Muscle of back (tissue), 11 donors: ENCODE measurements around the gene PRG2. TPM values are rescaled to one million over a fixed set of nuclear protein-coding genes. Genes with fewer than 3 reads are reported as not detected.
"Not testable (repeated sequence)": the region's sequence is repeated elsewhere in the genome, so short reads cannot be mapped to it uniquely, and the experiment has no call there.

Experiments
- DNase-seq, 3 donors: peaks; one replicate each; pipeline versions ENCODE4 v3.0.0 to v3.0.0-alpha.2; 2013
- polyA plus RNA-seq, 10 donors: library from polyadenylated mRNA; unstranded; fragments of 120-200 nt; gene quantifications; one replicate each; pipeline ENCODE4 v1.2.1, GENCODE V29; 2013; ENCODE audit not compliant: insufficient read length in 10 of 10

The PRG2 gene
- polyA plus RNA-seq, 10 donors: 0.12 to 4.8 (median 0.79) TPM; not detected in 1

DNA sequence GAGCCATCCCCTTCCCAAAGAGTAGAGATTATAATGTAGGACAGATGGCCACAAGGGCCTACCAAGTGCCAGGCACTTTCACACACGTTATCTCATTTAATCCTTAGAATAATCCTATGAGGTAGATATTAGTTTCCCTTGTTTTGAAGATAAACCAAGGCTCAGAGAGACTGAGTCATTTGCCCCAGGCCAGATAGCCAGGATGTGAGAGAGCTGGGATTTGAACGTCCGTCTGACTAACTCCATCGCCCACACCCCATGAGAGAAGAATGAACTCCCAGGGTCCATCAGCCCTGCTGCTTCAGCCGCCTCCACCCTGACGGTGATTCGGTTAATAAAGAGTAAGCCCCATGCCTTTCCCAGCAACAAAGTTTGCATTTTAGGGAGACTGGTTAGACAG, 20.2 kb downstream of the PRG2 start:
- DNase-seq: no peak

GRCh38 chr11:57368845-57369232, 21.6 kb downstream of the PRG2 start:
- no peak for DNase-seq

- DNase-seq: no peak
These were observed 22.2 kb downstream of the PRG2 start for GRCh38 chr11:57368106-57368844.

DNA sequence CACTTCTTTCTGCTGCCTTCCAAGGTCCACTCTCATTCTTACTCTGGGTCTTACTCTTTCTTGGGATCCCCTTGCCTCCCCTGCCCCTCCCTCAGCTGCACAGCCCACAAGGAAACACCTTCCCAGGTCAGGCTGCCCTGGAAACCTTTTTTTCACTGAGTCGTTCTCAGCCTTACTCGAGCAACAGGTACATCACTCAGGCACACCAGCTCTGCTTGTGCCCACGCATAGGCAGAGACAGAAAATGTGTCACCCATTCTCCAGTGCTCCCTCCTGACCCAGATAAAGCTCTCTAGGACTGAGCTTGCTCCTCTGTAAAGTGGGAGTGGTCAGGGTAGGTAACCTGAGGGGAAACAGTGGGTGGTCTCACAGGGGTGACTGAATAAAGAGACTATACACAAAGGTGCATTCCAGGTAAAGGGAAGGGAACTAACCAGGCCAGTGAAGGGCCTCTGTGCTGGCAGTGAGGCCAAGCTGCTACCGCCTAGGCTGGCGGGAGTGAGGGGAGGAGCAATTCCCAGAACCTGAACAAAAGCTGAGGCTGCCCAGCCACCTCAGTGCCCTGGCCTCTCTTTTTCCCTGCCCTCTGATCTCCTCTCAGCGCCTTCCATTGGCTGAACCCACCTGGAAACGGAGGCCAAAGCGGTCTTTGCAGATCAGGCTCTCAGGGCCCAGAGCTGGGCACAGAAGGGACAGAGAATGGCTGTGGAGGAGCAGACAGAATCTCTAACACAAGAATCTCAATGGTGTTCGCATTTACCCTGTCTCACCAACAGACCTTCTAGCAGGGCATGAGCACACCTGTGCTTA, 25.4 kb downstream of the PRG2 start:
- DNase-seq: no peak

DNA sequence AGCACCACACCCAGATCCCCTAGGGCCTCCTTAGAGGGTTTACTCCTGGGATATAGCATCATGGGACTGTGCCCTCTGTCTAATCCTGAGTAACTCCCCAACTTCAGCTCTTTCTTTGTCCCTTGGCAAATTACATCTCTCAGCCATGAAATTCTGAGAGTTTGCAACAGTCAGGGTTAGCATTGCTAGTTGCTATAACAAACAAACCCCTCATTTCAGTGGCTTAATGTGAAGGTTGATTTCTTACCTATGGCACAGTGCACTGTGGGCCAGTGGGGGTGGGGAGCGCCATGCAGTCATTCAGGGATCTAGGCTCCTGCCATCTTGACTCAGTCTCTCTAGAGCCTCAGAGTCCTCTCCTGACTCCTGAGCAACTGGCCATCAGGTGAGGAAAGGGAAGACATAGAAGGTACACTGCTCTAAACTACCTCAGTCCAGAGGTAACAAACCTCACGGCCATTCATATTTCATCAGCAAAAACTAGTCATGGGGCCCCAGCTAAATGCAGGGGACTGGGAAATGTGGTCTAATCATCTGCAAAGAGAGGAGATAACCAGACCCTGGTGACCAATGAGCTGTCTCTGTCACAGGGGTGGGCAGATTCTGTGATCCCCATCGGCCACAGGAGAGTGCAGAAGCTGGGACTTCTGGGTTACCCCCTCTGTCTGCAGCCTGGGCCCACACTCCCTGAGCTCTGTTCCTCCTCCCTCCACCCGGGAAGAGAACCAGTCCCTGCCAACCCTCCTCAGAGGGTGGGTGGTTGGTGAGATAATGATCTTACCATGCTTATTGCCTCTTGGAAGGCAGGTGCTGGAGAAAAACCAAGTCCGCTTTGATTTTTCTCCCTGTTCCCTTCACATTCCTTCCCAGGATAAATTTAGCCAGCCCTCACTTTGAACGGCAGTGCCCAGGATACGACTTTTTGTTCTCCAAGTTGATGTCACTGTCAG, 27.0 kb downstream of the PRG2 start:
- DNase-seq: no peak

- no peak for DNase-seq
These were observed 28.5 kb downstream of the PRG2 start for GRCh38 chr11:57361926-57362325.

DNA sequence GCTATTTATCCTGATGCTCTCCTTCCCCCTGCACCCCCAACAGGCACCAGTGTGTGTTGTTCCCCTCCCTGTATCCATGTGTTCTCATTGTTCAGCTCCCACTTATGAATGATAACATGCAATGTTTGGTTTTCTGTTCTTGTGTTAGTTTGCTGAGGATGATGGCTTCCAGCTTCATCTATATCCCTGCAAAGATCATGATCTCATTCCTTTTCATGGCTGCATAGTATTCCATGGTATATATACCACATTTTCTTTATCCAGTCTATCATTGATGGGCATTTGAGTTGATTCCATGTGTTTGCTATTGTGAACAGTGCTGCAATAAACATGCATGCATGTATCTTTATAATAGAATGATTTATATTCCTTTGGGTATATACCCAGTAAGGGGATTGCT, 29.0 kb downstream of the PRG2 start:
- DNase-seq: not testable (repeated sequence)

DNA sequence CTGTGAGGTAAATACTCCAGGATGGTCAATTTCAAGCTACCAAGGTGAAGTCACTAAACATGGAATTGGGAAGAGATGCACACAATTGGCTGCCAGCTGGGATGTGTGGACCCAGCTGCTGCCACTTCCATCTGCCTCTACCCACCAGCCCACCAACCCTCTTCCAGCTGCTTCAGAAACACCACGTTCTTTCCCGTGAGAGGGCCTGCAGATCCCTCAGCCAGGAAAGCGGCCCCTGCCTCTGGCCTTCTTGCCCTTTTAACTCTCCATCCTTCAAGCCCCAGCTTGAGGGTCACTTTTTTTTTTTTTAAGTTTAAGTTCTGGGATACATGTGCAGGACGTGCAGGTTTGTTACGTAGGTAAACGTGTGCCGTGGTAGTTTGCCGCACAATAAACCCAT, 29.5 kb downstream of the PRG2 start:
- DNase-seq: no peak

DNA sequence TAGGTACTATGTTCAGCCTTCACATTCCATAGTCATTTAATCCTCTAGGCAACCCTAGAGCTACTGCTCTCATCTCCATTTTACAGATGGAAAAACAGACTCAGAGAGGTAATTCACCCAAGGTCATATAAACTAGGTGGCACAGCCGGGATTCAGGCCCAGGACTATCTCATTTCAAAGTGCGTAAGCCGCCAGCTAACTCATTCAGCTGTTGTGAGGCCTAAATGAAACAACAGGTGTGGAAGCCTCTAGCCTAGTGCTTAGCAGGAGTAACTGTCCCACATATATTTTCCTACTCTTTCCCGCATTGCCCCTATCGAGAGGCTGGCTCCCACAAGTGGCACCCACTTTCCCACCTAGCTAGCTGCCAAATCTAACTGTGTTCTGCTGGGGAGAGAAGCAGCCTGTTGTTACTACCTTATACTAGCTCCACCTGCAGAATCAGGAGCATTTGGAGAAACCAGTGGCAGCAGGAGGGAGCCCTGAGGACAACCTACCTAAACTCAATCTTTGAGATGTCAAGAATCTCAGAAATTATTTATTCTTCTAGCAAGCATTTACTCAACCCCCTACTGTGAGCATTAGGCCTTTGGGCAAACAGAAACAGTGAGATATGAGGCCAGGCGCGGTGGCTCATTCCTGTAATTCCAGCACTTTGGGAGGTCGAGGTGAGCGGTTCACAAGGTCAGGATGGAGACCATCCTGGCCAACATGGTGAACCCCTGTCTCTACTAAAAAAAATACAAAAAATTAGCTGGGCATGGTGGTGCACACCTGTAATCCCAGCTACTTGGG, 30.4 kb downstream of the PRG2 start:
- DNase-seq: peak in 2 of 3 donors; percentile 46 to 54

- no peak for DNase-seq
These were observed 31.1 kb downstream of the PRG2 start for GRCh38 chr11:57359396-57359795.

GRCh38 chr11:57358991-57359390, 31.5 kb downstream of the PRG2 start:
- DNase-seq: no peak

- DNase-seq: peak in 1 of 3 donors; percentile 29
These were observed 31.9 kb downstream of the PRG2 start for GRCh38 chr11:57358543-57358961.

DNA sequence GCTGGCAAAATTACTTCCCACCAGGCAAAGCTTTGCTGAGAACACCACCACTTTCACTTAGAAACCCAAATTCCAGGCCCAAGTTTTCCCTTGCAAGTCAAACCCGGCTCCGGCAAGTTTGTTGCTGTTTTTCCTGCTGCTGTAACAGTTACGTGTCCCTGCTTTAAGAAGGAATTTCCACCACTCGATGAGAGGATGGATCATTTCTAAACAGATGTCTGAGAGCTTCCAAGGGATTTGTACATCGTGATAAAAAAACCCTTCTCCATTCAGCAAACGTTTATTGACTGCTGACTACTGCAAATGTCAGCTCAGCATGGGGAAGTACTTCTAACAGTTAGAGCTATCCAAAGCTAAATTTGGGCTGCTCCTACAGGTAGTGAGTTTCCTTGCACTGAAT, 32.6 kb downstream of the PRG2 start:
- peak in 2 of 3 donors; percentile 43 to 65 for DNase-seq

- no peak for DNase-seq
These were observed 33.1 kb downstream of the PRG2 start for GRCh38 chr11:57357310-57357709.

- DNase-seq: no peak
These were observed 34.2 kb downstream of the PRG2 start for GRCh38 chr11:57356268-57356667.

- no peak for DNase-seq
These were observed 35.8 kb downstream of the PRG2 start for GRCh38 chr11:57354699-57355098.

DNA sequence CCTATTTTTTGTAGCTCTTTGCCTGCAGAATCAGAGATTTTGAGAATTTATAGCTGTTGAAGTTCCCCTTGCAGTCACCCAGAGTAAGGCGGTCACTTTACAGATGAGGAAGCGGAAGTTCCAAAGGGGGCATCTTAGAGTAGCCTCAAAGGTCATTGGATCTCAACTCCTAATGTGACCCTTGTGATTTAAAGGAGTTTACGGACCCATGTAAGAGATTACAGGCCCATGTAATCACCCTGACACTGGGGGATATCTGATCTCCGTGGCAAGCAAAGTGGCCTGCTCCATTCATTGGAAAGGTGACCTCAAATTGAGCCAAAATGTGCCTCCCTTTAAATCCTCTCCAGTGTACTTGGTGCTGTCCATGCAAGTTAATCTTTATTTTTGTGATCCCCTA, 36.6 kb downstream of the PRG2 start:
- no peak for DNase-seq

GRCh38 chr11:57353446-57353845, 37.0 kb downstream of the PRG2 start:
- DNase-seq: no peak

GRCh38 chr11:57353036-57353435, 37.4 kb downstream of the PRG2 start:
- DNase-seq: no peak

GRCh38 chr11:57349491-57350274, 40.8 kb downstream of the PRG2 start:
- DNase-seq: peak; percentile 27 to 83 (median 64)
